Activated CD8-positive, alpha-beta memory T cell treated with anti-CD3 and anti-CD28 coated beads, Interleukin-2, amount 50 U/mL, for 1 hour (primary cell): Measurements from ENCODE around the gene CARHSP1.
"Not testable (repeated sequence)": the region's sequence is repeated elsewhere in the genome, so short reads cannot be mapped to it uniquely, and the experiment has no call there.

ENCODE experiments used
- DNase-seq: peaks from one replicate; pipeline ENCODE4 v3.0.0-alpha.2; 2020; ENCODE audit errors: extremely low read depth

The CARHSP1 gene

DNA sequence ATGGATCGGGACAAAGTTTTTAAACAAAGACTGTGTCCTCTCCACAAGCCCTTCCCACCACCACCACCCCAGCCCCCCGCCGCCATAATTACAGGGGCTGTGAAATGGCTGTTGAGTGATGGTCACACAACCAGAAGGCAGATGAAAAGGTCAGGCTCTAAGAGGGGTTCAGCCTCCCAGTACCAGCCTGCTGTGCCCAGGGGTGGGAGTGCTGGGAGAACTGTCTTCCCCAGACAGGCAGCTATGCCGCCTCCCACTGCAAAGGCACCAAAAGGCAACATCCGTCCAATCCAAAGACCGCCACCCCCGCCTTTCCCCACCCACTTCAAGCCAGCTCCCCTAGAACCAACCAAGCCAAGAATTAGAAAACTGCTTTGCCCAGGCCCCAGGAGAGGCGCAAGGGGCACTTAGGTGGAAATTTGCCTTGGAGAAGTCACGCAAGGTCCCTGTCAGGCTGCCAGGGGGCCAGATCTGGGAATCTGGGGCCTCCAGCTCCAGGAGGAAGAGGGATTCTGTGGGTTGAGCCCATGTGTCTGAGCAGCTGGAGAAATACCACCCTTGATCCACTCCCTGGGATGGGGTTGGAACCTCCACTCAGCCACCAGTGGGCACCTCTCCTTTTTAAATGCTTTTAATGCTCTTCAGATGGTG lies 14.4 kb downstream of the CARHSP1 start:
- no peak for DNase-seq

DNA sequence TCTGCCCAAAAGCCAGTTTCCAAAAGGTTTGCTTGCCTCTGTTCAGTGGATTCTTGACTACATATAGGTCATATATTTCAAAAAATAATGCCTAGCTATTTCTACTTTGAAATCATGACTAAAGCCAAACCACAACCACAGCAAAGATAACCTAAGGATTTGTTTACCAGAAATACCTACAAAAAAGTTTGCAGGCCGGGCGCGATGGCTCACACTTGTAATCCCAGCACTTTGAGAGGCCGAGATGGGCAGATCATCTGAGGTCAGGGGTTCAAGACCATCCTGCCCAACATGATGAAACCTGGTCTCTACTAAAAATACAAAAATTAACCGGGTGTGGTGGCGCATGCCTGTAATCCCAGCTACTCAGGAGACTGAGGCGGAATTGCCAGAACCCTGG lies 15.2 kb downstream of the CARHSP1 start:
- no peak for DNase-seq

DNA sequence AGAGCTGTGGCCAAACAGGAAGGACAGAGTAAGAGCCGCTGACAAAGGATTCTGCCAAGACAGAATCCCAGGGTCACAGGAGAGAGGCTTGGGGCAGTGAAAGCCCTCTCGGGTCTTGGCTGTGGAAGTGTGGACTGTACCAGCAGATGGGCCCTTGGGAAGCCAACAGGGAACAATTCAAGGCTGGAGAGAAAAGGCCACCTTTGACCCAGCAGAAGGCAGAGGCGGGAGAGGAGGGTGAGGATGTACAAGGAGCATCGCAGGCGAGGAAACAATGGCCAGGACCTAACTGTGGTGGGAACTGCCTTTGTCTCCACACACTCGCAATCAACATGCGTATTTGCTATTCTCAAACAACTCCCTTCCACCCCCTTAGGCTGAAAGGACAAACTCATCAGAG lies 15.7 kb downstream of the CARHSP1 start:
- DNase-seq = no peak

DNA sequence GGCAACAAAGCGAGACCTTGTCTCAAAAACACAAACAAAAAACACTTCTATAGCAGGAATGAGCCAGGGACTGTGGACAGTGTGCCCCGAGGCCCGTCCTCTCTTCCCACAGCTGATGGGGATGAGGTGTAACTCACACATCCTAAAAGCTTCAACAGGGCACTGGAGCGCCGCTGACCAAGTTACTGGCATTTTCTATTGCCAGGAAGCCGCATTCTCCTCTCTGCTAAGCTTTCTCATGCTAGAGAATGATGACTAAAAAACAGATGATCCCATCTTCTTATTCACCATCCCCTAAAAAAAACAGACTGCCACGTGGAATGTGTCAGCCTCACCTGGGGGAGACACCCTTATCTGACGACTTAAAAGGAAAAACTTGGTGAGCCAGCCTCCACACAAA lies 16.3 kb downstream of the CARHSP1 start:
- no peak for DNase-seq

DNA sequence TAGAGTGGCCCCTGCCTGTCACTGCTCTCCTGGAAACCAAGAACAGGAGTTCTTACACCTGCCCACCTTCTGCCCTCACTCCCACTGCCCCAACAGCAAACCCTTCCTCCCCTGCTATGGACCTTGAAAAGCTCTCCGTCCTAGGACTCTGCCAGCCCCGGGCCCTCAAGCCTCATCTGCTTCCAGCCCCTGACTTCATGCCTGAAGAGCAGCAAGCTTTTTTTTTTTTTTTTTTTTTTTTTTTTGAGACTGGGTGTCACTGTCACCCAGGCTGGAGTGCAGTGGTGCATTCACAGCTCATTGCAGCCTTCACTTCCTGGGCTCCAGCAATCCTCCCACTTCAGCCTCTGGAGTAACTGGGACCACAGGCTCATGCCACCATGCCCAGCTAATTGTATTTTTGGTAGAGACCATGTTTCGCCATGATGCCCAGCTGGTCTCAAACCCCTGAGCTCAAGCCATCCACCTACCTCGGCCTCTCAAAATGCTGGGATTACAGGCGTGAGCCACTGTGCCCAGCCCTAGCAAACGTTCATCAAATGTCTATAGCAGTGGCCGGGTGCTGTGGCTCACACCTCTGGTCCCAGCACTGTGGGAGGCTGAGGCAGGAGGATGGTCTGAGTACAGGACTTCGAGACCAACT lies 16.9 kb downstream of the CARHSP1 start:
- no peak for DNase-seq

DNA sequence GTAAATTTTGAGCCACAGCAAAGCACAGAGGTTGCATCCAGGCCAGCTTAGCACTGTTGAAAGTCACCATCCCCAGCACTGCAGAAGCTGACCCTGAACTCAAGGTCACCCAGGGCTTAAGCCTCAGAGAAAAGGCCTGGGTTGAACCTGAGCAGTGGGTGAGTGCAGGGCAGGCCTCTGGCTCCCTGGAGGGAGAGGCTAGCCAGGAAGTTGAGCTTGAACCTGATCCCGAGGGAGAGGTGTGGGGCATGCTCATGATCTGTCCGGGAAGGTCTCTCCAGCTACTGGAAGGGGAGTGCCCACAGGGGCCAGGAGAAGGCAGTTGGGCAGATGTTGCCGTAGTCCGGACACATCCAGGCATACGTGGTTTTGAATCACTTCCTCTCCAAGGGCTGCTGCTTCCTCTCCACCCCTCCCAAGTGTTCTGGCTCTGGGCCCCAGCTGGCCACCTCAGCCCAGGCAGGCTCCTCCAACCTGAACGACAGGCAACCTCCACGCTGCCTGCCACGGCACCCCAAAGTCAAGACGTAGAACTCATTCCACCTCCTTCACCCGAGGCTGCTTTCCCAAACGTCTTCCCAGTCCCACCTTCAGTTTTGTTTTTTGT lies 18.4 kb downstream of the CARHSP1 start:
- DNase-seq = no peak

DNA sequence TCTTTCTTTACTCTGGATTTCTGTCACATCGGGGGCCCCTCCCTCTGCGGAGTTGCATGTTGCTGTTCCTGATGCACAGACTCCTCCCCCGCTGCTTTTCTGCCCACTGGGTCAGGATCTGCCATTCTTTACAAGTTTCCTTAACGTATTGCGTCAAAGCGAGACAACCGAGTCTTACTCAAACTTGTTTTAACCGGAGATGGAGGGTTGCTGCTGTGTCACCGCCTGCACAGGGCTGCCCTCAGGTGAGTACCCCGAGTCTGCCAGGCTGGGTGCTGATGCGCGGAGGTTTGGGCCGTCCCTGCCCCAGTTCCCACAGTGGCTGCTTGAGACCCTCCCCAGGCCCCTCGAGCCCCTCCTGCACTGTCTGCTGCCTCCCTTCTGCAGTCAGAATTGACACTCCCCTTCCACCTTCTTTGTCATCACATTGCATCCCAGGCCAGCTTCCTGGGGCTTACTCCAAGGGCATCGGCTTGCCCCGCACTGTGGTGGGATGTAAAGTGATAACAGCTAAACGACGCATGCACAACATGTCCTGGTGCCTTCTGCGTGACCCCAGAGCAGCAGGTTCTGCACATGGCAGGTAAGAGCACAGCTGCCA lies 19.3 kb downstream of the CARHSP1 start:
- no peak for DNase-seq

DNA sequence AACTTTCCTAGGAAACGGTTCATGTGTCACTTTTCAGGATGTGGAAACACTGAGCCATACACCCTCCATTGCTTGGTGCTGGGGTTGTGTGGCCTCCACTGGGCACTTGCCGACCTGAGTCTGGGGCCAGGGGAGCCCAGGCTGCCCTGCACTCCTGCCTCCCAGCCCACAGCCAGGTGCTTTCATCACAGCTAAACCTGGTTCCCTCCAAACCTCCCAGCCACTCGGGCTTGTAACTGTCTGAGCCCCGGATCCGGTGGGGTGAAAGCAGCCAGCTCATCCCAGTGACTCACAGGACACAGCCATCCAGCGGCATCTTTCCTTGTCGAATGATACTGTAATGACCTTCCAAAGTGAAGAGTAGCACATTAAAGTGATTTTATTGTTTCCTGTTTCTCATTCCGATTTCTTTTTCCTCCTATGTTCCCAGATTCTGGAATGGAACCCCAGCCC lies 19.8 kb downstream of the CARHSP1 start:
- no peak for DNase-seq

DNA sequence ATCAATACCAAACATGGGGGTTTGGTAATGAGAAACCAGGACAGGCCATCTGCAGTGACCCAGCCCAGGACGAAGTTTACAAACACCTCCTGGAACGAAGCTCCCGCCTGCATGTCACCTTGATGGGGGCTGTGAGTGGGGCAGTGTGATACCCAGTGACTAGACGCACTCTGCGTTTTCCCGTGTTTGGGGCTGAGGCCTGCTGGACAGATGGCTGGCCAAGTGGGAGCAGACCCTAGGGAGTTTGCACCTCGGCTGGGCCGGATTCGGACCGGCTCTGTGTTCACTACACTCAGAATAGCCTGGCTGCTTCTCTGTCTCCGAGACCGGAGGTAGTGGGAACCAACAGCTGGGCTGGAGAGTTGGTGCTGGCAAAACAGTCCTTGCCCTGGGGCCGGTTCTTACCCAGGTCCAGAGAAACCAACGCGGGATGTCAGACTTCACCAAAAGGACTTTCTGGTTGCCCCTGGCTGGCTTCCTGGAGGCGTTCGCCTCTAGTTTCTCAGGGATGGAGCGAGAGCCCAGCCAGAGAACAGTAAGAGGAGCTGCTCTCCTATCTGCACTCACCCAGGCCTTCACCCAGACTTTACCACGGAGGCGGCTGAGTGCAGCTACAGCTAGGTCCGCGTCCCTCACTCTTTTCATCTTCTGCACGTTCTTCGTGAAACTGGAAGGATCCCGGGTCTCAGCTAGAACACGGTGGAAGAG lies 20.4 kb downstream of the CARHSP1 start:
- DNase-seq = no peak

DNA sequence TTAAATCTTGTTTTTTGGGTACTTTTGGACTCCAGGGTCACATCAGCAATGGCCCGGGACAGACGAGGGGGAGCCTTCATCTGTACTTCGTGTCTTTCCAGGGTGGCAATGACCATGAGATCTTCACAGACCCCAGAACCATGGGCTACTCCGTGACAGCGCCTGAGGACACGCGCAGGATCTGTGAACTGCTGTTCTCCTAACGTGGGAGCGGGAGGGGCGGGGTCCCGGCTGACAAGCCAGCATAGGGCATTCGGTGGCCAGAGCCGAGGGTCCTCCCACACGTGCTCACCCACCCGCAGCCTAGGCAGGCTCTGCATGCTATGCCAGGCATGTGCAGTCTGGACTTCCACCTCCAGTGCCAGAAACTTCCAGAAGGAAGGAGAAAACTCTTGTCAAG lies 21.2 kb downstream of the CARHSP1 start:
- no peak for DNase-seq

DNA sequence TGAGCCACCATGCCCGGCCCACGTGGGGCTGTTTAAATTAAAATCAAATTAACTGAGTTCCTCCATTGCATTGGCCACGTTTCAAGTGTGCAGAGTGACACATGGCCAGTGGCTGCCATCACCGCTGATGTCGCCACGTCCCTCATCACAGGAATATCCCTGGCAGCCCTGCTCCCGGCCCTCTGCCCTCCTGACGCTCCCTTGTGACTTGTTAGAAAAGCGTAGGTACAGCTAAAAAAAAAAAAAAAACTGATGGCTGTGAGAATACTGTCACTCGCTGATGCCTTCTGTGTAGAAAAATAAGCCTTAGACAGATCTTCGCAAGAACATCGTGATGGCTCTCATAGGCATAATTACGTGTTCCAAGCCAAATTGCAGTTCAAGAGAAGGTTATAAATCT lies 21.7 kb downstream of the CARHSP1 start:
- DNase-seq = no peak

DNA sequence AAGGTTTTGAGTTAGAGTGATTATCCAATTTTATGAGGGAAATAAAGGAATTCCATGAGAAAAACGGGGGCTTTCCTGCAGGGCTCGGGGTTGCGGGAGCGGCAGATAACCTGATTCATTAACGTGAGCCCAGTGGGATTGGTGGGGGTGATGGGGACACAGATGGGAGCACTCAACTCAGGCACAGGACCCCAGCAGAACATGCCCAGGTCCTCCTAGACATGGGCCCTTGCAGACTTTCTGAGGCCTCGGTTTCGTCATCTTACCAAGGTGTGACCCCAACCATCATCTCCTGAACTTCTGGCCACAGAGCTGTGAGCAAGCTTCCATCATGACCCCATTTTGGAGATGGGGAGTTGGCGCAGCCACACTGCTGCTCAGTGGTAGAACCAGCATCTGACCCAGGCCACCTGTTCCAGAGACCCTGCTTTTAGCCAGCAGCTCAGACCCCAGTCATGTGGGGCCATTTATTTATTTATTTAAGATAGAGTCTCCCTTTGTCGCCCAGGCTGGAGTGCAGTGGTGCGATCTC lies 22.3 kb downstream of the CARHSP1 start:
- no peak for DNase-seq

DNA sequence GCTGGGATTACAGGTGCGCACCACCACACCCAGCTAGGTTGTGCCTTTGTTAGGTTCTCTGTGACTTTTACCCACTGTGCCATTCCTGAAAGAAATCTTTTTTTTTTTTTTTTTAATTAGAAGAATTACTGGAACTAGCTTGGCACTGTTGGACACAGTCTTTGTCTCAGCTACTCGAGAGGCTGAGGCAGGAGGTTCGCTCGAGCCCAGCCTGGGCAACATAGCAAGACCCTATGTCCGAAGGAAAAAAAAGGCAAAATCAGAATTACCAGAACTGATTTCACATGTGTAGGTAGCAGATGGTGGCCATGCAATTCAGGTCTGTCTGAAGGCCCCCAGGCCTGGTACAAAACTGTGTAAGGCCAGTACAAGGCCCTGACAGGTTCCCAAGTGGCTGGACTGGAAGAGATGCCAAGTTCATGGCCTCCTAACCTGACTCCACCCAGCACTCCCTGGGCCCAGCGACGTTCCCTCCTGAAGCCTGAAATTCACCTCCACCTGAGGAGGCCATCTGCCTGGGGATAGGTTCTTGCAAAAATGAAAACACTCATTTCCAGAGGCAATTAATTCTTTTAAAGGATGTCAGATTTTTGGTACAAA lies 23.0 kb downstream of the CARHSP1 start:
- no peak for DNase-seq

DNA sequence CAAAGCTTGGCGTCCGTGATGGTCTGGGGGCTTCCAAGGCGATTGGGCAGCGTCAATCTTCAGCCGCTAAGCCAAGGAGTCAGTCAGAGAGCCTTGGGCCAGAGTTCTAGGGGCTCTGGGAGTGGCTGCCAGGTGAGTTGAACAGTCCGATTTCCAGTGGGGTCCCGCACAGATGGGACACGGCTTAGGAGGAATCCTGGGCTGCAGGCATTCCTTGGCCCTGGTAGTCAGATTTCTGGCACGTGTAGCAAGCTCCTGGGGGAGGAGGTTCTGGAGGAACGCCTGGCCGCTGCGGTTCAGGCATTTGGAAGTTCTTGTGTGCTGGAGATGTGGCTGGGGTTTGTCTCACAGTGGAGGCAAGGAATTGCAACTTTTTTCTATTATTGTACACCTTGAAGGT lies 25.5 kb downstream of the CARHSP1 start:
- DNase-seq = not testable (repeated sequence)

DNA sequence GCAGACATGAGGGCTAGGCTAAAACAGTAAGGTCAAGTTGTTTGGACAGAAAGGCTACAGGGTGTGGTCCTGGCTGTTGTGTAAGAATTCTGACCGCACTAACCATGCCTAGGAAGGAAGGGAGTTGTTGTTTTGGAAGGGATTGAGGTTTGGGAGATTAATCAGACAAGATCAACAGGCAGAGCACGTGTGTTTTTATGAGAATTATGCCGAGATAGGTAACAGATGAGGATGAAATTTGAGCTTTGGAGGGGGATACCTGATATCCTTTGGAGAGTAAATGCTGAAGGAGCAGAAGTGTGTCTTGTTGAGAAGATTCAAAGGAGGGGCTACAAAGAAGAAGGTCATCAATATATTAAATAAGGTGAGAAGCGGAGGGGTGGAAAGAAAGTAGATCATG lies 26.8 kb downstream of the CARHSP1 start:
- DNase-seq = not testable (repeated sequence)

DNA sequence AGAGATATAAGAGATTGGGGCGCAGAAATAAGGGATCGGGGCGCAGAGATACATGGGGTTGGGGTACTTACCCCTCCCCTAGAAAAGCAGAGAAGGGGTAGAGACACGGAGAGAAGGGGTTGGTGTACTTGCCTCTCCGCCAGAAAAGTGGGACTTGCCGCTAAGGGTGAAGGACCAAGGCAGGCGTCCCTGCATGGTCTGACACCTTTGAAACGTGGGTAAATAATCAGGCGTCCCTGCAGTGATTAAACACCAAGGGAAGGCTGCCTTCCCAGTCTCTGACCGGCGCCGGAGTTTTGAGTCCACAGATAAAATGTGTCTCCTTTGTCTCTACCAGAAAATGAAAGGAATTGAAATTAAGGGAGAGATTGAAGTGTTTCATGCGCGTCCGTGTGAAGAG lies 31.2 kb downstream of the CARHSP1 start:
- not testable (repeated sequence) for DNase-seq

DNA sequence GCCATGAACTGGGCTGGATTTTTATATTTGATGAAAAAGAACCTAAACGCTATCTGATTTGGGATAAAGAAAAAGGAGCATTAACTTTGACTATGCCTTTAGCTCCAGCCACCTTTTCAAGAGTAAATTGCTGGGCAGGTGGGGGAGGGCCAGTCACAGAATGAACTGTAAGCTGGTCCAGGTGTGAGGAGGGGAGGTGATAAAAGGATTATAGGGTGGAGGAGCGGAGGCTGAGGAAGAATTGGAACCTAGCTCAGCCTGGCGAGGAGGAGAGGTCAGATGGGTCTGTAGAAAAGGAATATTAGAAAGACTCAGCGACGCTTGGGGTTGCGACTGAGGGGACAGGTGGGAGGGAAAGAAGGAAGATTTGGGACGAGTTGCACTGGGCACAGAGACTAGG lies 32.0 kb downstream of the CARHSP1 start:
- DNase-seq = not testable (repeated sequence)

DNA sequence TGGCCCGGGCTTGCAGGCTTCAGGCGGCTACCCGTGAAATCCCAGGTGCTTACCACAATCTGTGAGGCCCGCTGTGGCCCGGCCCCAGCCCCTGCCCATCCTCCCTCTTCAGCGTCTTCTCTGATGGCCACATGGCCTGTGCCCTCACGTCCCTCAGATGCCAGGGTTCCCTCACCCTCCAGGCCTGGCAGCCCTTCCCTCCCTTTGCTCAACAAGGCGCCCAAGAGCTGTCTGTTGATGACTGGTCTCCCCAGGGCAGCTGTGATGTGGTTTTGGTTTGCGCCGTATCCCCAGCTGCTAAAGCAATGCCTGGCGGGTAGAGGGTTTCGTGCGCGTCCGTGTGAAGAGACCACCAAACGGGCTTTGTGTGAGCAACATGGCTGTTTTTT lies 36.1 kb downstream of the CARHSP1 start:
- DNase-seq = no peak

DNA sequence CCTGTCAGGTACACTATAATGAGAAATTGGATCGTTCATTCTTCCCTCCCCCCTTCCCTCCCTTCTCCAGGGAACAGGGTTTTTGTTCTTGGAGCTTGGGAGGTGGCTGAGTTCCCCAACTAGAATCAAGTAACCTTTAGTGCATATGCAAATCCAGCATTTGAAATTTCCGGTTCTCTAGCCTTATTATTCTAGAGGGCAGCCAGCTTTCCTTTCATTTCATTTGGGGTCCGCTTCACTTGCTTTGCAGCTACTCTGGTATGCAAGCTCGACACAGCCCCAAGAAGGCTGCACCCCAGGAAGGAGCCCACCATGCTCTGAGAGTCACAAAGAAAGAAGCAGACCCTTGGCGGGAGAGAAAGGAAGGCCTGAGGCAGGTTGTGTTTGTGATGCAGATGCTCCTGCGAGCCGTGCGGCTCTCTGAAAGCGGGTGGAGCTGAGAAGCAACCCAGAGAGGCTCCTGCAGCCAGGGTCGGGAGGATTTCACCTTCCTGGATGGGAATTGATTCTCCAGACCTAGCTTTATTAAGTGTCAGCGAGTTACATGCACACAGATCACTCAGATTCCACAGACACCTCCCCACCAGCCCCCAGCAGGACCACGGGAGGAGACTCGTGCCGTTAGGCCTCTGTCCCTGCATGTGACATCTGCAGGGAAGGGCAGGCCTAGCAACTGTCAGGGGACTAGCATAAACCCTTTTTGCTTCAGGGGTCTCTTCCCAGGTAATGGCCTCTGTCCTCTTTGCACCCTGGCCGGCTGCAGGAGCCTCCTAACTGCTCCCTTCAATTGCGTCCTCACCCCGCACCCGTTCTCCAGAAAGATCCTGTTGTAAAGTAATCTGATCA lies 36.7 kb downstream of the CARHSP1 start:
- DNase-seq = no peak

DNA sequence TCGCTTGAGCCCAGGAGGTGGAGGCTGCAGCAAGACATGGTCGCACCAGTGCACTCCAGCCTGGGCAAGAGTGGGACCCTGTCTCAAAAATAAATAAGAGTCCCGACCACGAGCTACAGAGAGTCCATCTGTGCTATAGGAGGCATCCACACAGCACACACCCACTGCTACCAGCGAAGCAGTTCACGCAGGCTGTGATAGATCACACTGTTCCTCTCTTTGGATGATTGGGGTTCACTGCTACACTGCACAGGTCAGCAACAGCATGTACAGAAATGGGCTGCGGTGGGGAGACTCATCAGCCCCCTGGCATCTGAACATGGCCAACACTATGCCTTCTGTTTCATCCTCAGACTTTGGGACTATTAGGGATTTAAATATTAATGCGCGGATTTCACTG lies 37.4 kb downstream of the CARHSP1 start:
- DNase-seq = no peak
